Left kidney (tissue), 2 donors: Measurements from ENCODE around the gene DBN1. TPM values are rescaled to one million over a fixed set of nuclear protein-coding genes. Genes with fewer than 3 reads are reported as not detected.

Experiments used
- DNase-seq: peaks from one replicate; pipeline ENCODE4 v3.0.0-alpha.2; 2013
- polyA plus RNA-seq: library from polyadenylated mRNA; unstranded; fragments of 120-200 nt; gene quantifications from one replicate; pipeline ENCODE4 v1.2.1, GENCODE V29; 2013; ENCODE audit not compliant: insufficient read length

DBN1 gene
- polyA plus RNA-seq, 1 donor: 175 TPM

GRCh38 chr5:177474846-177475562 is 1.6 kb upstream of the DBN1 start:
- no peak for DNase-seq

GRCh38 chr5:177474002-177474476 is 605 bp upstream of the DBN1 start:
- no peak for DNase-seq

- DNase-seq: no peak
Observed at GRCh38 chr5:177472460-177473442, 683 bp downstream of the DBN1 start.

GRCh38 chr5:177471610-177472356 is 1.7 kb downstream of the DBN1 start:
- no peak for DNase-seq

GRCh38 chr5:177470759-177471536 is 2.5 kb downstream of the DBN1 start:
- no peak for DNase-seq

- no peak for DNase-seq
Observed at GRCh38 chr5:177469750-177470525, 3.5 kb downstream of the DBN1 start.

- no peak for DNase-seq
Observed at GRCh38 chr5:177468685-177469628, 4.5 kb downstream of the DBN1 start.

GRCh38 chr5:177468329-177468684 is 5.1 kb downstream of the DBN1 start:
- DNase-seq: no peak

GRCh38 chr5:177467436-177467835 is 6.0 kb downstream of the DBN1 start:
- DNase-seq: no peak

GRCh38 chr5:177466861-177467260 is 6.6 kb downstream of the DBN1 start:
- DNase-seq: no peak

GRCh38 chr5:177465044-177465443 is 8.4 kb downstream of the DBN1 start:
- DNase-seq: no peak

GRCh38 chr5:177462021-177462670 is 11.3 kb downstream of the DBN1 start:
- DNase-seq: no peak

GRCh38 chr5:177459819-177460628 is 13.4 kb downstream of the DBN1 start:
- DNase-seq: no peak

- DNase-seq: no peak
Observed at GRCh38 chr5:177459357-177459756, 14.1 kb downstream of the DBN1 start.

- DNase-seq: no peak
Observed at GRCh38 chr5:177458912-177459350, 14.5 kb downstream of the DBN1 start.

GRCh38 chr5:177457852-177458681 is 15.4 kb downstream of the DBN1 start:
- DNase-seq: no peak
